A549 (cell line): Measurements from ENCODE around the gene DDX31.

ENCODE experiments used
- CBX2 ChIP-seq: fragments of 200-600 bp; sonication (generic); IDR thresholded peaks from 2 replicates; pipeline ENCODE4 v1.6.1; 2016; ENCODE audit warnings: low read depth, mild to moderate bottlenecking, borderline replicate concordance
- CBX8 ChIP-seq: fragments of 200-600 bp; sonication (generic); IDR thresholded peaks from 2 replicates; pipeline ENCODE4 v1.6.1; 2016
- CEBPB ChIP-seq, 2 experiments: fragments of >200 bp in 1 of 2; sonication (Bioruptor Twin) in 1 of 2; formaldehyde crosslinking in 1 of 2; IDR thresholded peaks; 2 replicates each; pipeline ENCODE4 v1.6.1; 2012 to 2016
- E2F6 ChIP-seq: IDR thresholded peaks from 2 replicates; pipeline ENCODE4 v1.6.1; 2012; ENCODE audit warnings: low read depth, borderline replicate concordance
- EP300 ChIP-seq, 2 experiments: fragments of >200 bp; sonication (Bioruptor Twin); formaldehyde crosslinking; IDR thresholded peaks; 2 replicates in 1 of 2; 3 replicates in 1 of 2; pipeline ENCODE4 v1.6.1; 2016 to 2017
- ESRRA ChIP-seq: fragments of 150-350 bp; IDR thresholded peaks from 2 replicates; pipeline ENCODE4 v1.6.1; 2014; ENCODE audit warnings: mild to moderate bottlenecking, low read length, borderline replicate concordance
- MYC ChIP-seq: IDR thresholded peaks from 2 replicates; pipeline ENCODE4 v1.6.1; 2012; ENCODE audit warnings: mild to moderate bottlenecking, inconsistent platforms, low read length, improper control_type of control experiment, borderline replicate concordance
- PBX3 ChIP-seq: IDR thresholded peaks from 2 replicates; pipeline ENCODE4 v1.6.1; 2012
- POLR2A ChIP-seq: IDR thresholded peaks from 2 replicates; pipeline ENCODE4 v1.6.1; 2012; ENCODE audit warnings: mild to moderate bottlenecking, low read length
- TF ChIP-seq, protein P1 (sequence below): fragments of >200 bp; sonication (Bioruptor Twin); formaldehyde crosslinking; IDR thresholded peaks from 3 replicates; pipeline ENCODE4 v1.5.1; 2016
- TF ChIP-seq, protein P2 (sequence below): IDR thresholded peaks from 2 replicates; pipeline ENCODE4 v1.6.1; 2012

- TF ChIP-seq EP300 (IDR thresholded peaks at IDR 0.05) (no peak), ESRRA (no peak), E2F6 (no peak), PBX3 (no peak), POLR2A (no peak), CBX2 (no peak), CBX8 (no peak), MYC (no peak), CEBPB (IDR thresholded peaks at IDR 0.05) (no peak)
- TF ChIP-seq, protein P1, sequence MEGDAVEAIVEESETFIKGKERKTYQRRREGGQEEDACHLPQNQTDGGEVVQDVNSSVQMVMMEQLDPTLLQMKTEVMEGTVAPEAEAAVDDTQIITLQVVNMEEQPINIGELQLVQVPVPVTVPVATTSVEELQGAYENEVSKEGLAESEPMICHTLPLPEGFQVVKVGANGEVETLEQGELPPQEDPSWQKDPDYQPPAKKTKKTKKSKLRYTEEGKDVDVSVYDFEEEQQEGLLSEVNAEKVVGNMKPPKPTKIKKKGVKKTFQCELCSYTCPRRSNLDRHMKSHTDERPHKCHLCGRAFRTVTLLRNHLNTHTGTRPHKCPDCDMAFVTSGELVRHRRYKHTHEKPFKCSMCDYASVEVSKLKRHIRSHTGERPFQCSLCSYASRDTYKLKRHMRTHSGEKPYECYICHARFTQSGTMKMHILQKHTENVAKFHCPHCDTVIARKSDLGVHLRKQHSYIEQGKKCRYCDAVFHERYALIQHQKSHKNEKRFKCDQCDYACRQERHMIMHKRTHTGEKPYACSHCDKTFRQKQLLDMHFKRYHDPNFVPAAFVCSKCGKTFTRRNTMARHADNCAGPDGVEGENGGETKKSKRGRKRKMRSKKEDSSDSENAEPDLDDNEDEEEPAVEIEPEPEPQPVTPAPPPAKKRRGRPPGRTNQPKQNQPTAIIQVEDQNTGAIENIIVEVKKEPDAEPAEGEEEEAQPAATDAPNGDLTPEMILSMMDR, result no peak
- TF ChIP-seq, protein P2, sequence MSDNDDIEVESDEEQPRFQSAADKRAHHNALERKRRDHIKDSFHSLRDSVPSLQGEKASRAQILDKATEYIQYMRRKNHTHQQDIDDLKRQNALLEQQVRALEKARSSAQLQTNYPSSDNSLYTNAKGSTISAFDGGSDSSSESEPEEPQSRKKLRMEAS, result no peak
These were observed 32.0 kb downstream of the DDX31 start for GRCh38 chr9:132637801-132638200.
